ENCODE results near the gene BPGM. TPM values are rescaled to one million over a fixed set of nuclear protein-coding genes. Genes with fewer than 3 reads are reported as not detected.
"Not testable (repeated sequence)": the region's sequence is repeated elsewhere in the genome, so short reads cannot be mapped to it uniquely, and the experiment has no call there.

Gene BPGM
- total RNA-seq, 1 donor from 2014 or later = 23.7 TPM

- no peak for DNase-seq (ENCODE audit: extremely low read depth, low read depth, low spot score)
Measured at GRCh38 chr7:134662166-134662870, 15.7 kb downstream of the BPGM start.

DNA sequence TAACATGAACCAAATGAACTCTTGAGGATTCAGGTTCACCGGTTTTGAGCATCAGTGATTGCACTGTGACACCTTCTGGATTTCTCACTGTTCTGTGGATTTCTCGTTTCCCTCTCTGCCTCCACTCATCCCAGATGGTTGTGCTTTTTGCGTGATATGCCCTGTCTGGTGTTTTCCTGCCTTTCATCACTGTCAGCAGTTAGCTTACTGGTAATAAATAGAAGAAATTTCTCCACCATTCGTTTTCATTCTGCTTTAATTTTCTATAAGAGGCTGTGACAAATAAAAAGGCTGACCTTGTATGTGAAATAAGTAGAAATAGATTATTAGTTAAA lies 16.2 kb downstream of the BPGM start:
- no peak for DNase-seq (ENCODE audit: extremely low read depth, low read depth, low spot score)

GRCh38 chr7:134665045-134665444 lies 18.4 kb downstream of the BPGM start:
- not testable (repeated sequence) for DNase-seq (ENCODE audit: extremely low read depth, low read depth, low spot score)

- DNase-seq (ENCODE audit: extremely low read depth, low read depth, low spot score) = no peak
Measured at GRCh38 chr7:134667899-134668298, 21.2 kb downstream of the BPGM start.

DNA sequence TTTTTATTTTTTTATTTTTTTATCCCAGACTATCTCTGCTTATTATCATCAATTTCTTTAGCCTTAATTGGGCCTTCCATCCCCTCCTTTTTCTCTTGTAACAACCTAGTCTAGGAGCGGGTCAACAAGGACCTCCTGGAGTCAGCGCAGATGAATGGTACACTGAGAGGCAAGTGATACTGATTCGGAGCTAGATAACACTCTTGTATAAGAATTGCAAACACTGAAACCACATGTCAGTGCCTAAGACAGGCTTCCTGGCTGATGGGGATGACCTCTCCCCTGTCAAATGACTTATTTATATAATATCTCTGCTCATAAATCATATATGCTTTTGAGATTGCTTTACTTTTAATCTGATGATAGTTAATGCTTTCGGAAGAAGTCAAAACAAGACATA lies 22.7 kb downstream of the BPGM start:
- DNase-seq (ENCODE audit: extremely low read depth, low read depth, low spot score) = no peak

DNA sequence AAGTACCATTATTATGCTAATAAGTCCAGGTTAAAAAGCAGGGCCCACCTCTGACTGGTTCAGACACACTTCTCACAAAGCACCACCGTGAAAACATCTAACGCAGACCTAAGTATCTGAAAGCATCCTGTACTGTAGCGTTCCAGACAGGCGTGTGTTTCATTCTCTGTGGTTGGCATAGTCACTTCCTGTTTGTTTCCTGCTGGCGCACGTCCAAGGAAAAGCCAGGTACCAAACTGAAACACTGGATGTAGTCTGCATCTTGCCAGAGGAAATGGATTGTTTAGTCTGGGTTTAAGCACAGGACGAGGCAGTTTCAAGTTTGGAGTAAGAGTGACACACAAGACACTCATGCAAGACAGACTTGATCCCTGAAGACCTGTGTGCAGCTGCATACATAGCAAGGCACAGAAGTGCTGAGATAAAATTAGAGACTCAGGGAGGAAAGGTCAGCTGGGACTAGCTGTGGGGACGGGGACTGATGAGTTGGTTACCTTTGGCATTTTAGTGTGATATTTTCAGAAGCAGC lies 23.3 kb downstream of the BPGM start:
- DNase-seq (ENCODE audit: extremely low read depth, low read depth, low spot score) = peak; percentile 98

GRCh38 chr7:134671609-134672008 lies 25.0 kb downstream of the BPGM start:
- no peak for DNase-seq (ENCODE audit: extremely low read depth, low read depth, low spot score)

GRCh38 chr7:134674424-134674823 lies 27.8 kb downstream of the BPGM start:
- DNase-seq (ENCODE audit: extremely low read depth, low read depth, low spot score) = no peak

GRCh38 chr7:134676743-134677142 lies 30.1 kb downstream of the BPGM start:
- DNase-seq (ENCODE audit: extremely low read depth, low read depth, low spot score) = no peak

GRCh38 chr7:134678115-134678514 lies 31.5 kb downstream of the BPGM start:
- DNase-seq (ENCODE audit: extremely low read depth, low read depth, low spot score) = no peak

DNA sequence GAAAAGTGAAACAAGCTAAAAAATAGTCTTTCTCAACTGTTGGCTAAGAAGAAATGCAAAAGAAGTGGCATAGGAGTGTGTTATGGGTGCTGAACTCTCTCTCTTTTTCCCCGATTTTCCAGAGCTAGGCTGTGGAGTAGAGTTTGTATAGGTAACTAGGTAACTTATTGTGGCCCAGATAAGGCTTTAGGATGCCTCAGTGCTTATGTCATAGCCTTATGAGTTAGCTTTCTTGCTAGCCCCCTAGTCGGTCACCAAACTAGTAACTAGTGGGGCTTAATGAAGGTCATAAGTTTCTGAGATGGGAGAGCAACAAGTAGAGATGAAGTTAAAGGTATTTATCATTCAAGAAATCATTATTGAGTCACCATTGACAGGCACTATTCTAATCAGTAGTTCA lies 32.4 kb downstream of the BPGM start:
- DNase-seq (ENCODE audit: extremely low read depth, low read depth, low spot score) = no peak

DNA sequence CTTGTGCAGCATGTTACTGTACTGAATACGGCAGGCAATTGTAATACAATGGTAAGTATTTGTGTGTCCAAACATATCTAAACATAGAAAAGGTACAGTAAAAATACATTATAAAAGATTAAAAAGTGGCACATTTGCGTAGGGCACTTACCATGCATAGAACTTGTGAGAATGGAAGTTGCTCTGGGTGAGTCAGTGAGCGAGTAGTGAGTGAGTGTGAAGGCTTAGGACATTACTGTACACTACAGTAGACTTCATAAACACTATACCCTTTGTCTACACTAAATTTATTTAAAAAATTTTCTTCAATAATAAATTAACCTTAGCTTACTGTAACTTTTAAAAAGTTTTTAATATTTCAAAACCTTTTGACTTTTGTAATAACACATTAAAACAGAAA lies 37.5 kb downstream of the BPGM start:
- DNase-seq (ENCODE audit: extremely low read depth, low read depth, low spot score) = no peak

- DNase-seq (ENCODE audit: extremely low read depth, low read depth, low spot score) = no peak
Measured at GRCh38 chr7:134685250-134685649, 38.6 kb downstream of the BPGM start.

GRCh38 chr7:134686786-134687185 lies 40.1 kb downstream of the BPGM start:
- DNase-seq (ENCODE audit: extremely low read depth, low read depth, low spot score) = no peak

- not testable (repeated sequence) for DNase-seq (ENCODE audit: extremely low read depth, low read depth, low spot score)
Measured at GRCh38 chr7:134689550-134689949, 42.9 kb downstream of the BPGM start.

- DNase-seq (ENCODE audit: extremely low read depth, low read depth, low spot score) = no peak
Measured at GRCh38 chr7:134690016-134690415, 43.4 kb downstream of the BPGM start.

DNA sequence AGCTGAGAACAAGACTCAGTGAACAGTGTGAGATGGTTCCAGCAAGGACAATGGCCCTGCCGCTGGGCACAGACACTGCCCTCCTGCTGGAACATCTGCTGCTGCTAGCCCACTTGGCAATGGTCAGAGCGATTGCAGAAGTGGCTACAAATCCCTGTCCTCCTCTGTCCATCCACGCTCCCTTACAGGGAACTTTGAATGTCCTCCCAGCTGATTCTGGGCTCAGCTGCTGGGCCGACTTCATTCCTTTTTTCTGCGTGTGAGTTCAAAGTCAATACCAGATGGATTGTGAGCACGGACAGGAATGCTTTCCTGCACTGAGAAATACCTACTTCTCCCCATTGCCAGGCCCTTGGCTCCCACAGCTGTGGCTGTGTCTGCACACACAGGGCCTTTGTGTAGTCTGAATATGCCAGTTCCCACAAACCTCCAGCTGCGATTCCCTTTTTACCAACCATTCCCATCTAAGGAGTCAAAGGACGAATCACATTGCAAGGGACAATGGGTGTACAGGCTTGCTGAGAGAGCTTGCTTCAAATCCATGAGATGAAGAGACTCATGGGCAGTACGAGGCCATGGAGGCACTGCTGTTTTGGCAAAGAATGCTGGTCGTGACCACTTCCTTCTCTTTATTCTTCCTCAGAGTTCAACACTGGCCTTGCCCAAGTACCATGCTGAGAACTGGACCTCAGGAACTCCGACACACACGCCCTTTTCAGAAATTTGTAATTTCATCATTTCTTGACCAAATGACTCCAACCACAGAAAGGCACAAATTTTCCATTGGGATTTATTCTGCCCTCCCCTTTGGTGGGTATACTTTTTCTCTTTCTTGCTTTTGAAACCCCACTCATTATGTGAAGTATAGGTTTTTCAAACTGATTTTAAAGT lies 44.2 kb downstream of the BPGM start:
- DNase-seq (ENCODE audit: extremely low read depth, low read depth, low spot score) = no peak

GRCh38 chr7:134691546-134692343 lies 45.1 kb downstream of the BPGM start:
- no peak for DNase-seq (ENCODE audit: extremely low read depth, low read depth, low spot score)

DNA sequence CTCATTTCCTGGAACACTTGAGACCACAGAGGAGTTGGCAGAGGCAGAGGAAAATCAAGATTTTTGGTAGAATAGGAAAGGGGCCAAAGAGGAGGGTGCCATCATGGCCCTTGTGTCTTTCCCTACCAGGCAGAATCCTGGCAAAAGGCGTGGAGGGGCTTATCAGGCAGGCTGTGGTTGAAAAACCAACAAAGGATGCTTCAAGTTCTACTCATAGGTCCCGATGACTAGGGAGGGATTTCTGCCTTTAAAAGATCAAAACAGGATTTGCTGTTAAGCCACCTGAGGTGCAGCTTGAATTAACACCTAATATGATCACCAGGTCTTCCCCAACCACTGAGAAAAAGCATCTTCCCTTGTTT lies 45.7 kb downstream of the BPGM start:
- DNase-seq (ENCODE audit: extremely low read depth, low read depth, low spot score) = no peak

GRCh38 chr7:134693256-134693655 lies 46.6 kb downstream of the BPGM start:
- DNase-seq (ENCODE audit: extremely low read depth, low read depth, low spot score) = no peak

- no peak for DNase-seq (ENCODE audit: extremely low read depth, low read depth, low spot score)
Measured at GRCh38 chr7:134694299-134694698, 47.6 kb downstream of the BPGM start.

Measured in glomerular endothelial cell (primary cell).